ENCODE data around the gene THBD.

Gene THBD

GRCh38 chr20:23007886-23008655, 41.4 kb downstream of the THBD start:
- no peak overlapping the region for H3K4me2 ChIP-seq (ENCODE audit: low read depth, low read length)
- H2AFZ ChIP-seq (ENCODE audit: low read length) = no peak overlapping the region
- no peak overlapping the region for H3K27ac ChIP-seq (ENCODE audit: low read length)

DNA sequence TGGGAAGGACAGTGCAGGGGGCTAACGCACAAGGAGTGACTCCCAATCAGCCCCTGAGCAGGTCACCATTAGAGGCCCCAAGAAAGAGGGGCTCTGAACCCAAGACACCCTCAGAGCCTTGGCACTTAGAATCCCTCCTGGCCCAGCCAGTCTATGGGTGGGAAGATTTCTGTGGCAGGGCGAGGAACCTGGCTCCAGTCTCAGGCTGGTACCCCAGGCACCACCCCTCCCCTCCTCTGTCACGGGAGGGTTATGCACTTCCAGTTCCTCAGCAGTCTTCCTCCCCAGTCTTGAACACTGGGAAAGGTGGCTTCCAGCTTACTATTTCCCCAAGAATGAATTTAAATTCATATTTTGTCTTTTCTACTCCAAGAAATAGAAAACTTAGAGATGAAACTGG, 42.0 kb downstream of the THBD start:
- no peaks in the 10 kb centered on the region for H3K4me1 ChIP-seq (ENCODE audit: low read length)
- no peaks in the 10 kb centered on the region for H3F3A ChIP-seq (ENCODE audit: insufficient read depth, low read length)
- H3K9me3 ChIP-seq (replicated peaks; ENCODE audit: insufficient read depth, low read length) = no peaks in the 10 kb centered on the region
- no peak overlapping the region for H2AFZ ChIP-seq (ENCODE audit: low read length)
- H3K4me2 ChIP-seq (ENCODE audit: low read depth, low read length) = no peak overlapping the region
- H3K36me3 ChIP-seq (replicated peaks; ENCODE audit: insufficient read depth, low read length) = no peaks in the 10 kb centered on the region
- H4K20me1 ChIP-seq (ENCODE audit: insufficient read depth, low read length) = no peaks in the 10 kb centered on the region
- H3K9ac ChIP-seq (ENCODE audit: low read length) = no peak overlapping the region
- no peaks in the 10 kb centered on the region for H3K79me2 ChIP-seq (ENCODE audit: low read length)
- TF ChIP-seq EZH2 (optimal IDR thresholded peaks at IDR 0.05; ENCODE audit: low read depth, low read length) (no peak), EZH2phosphoT487 (IDR thresholded peaks at IDR 0.05; ENCODE audit: low read length) (no peak), CTCF (IDR thresholded peaks at IDR 0.05; ENCODE audit: low read length) (no peak)
- H3K27me3 ChIP-seq (replicated peaks; ENCODE audit: insufficient read depth, low read length) = no peaks in the 10 kb centered on the region
- H3K4me3 ChIP-seq (ENCODE audit: low read length) = no peak overlapping the region
- H3K9me2 ChIP-seq (replicated peaks; ENCODE audit: insufficient read depth, low read length) = no peaks in the 10 kb centered on the region
- no peak for DNase-seq
- no peak overlapping the region for H3K27ac ChIP-seq (ENCODE audit: low read length)

More at GRCh38 chr20:23007886-23008655, 41.4 kb downstream of the THBD start:
- Histone ChIP-seq H3K79me2 (ENCODE audit: low read length) (no peaks in the 10 kb centered on the region), H3K9me3 (replicated peaks; ENCODE audit: insufficient read depth, low read length) (no peaks in the 10 kb centered on the region), H3K9me2 (replicated peaks; ENCODE audit: insufficient read depth, low read length) (no peaks in the 10 kb centered on the region), H3K4me1 (ENCODE audit: low read length) (no peaks in the 10 kb centered on the region), H3K36me3 (replicated peaks; ENCODE audit: insufficient read depth, low read length) (no peaks in the 10 kb centered on the region), H3K9ac (ENCODE audit: low read length) (no peak overlapping the region), H4K20me1 (ENCODE audit: insufficient read depth, low read length) (no peaks in the 10 kb centered on the region), H3K27me3 (replicated peaks; ENCODE audit: insufficient read depth, low read length) (no peaks in the 10 kb centered on the region), H3F3A (ENCODE audit: insufficient read depth, low read length) (no peaks in the 10 kb centered on the region), H3K4me3 (ENCODE audit: low read length) (no peak overlapping the region)
- TF ChIP-seq EZH2 (optimal IDR thresholded peaks at IDR 0.05; ENCODE audit: low read depth, low read length) = no peak
- no peak for TF ChIP-seq EZH2phosphoT487 (IDR thresholded peaks at IDR 0.05; ENCODE audit: low read length)
- TF ChIP-seq CTCF (IDR thresholded peaks at IDR 0.05; ENCODE audit: low read length) = no peak
- no peak for DNase-seq

DNA sequence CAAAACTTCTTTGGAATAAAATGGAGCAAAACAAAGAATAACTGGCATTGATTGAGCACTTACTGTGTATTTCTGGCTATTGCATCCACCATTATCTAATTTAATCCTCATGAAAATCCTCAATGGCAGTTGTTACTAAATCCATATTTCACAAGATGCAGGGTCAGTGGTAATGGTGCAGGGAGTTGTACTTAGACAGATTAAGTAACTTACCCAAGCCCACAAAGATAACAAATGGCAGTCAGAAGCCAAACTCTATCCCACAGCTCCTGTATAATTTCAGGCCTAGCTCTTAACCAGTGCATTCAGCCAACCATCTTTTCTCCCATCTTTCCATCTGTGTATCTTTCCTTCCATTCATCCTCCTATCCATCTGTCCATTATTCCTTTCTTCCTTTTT, 43.7 kb downstream of the THBD start:
- no peak for TF ChIP-seq EZH2 (optimal IDR thresholded peaks at IDR 0.05; ENCODE audit: low read depth, low read length)
- no peak for TF ChIP-seq CTCF (IDR thresholded peaks at IDR 0.05; ENCODE audit: low read length)
- TF ChIP-seq EZH2phosphoT487 (IDR thresholded peaks at IDR 0.05; ENCODE audit: low read length) = no peak
- no peak overlapping the region for H3K27ac ChIP-seq (ENCODE audit: low read length)

More for the DNA sequence above, 43.7 kb downstream of the THBD start:
- no peaks in the 10 kb centered on the region for H3K4me1 ChIP-seq (ENCODE audit: low read length)
- H3K79me2 ChIP-seq (ENCODE audit: low read length) = no peaks in the 10 kb centered on the region
- H3K9me2 ChIP-seq (replicated peaks; ENCODE audit: insufficient read depth, low read length) = no peaks in the 10 kb centered on the region
- H4K20me1 ChIP-seq (ENCODE audit: insufficient read depth, low read length) = no peaks in the 10 kb centered on the region
- H3K4me3 ChIP-seq (ENCODE audit: low read length) = no peak overlapping the region
- no peaks in the 10 kb centered on the region for H3K9me3 ChIP-seq (replicated peaks; ENCODE audit: insufficient read depth, low read length)
- no peak overlapping the region for H2AFZ ChIP-seq (ENCODE audit: low read length)
- no peaks in the 10 kb centered on the region for H3K27me3 ChIP-seq (replicated peaks; ENCODE audit: insufficient read depth, low read length)
- no peak overlapping the region for H3K9ac ChIP-seq (ENCODE audit: low read length)
- H3K4me2 ChIP-seq (ENCODE audit: low read depth, low read length) = no peak overlapping the region
- no peaks in the 10 kb centered on the region for H3F3A ChIP-seq (ENCODE audit: insufficient read depth, low read length)
- no peak for DNase-seq
- no peaks in the 10 kb centered on the region for H3K36me3 ChIP-seq (replicated peaks; ENCODE audit: insufficient read depth, low read length)
